Panc1 (cell line): ENCODE results near the gene TCF20. TPM values are rescaled to one million over a fixed set of nuclear protein-coding genes. Genes with fewer than 3 reads are reported as not detected.
A peak's percentile ranks its signal among the peaks of the same experiment; 100 is the strongest.

Source experiments
- ATAC-seq: fragments of 200-7000 bp; cut with Tn5 transposase; 2 replicates; pipeline ENCODE4 v1.9.1; 2020; ENCODE audit warnings: mild to moderate bottlenecking, moderate library complexity
- BruUV-seq: library from RNA; stranded (reverse); fragments of 400-500 nt; replicated peaks from 2 replicates; lab custom pipeline; 2021; lab: Mats Ljungman, UMichigan
- CTCF ChIA-PET: fragments of 300-600 bp; sonication (Branson Sonifier 250); formaldehyde crosslinking; loops from one replicate; lab custom pipeline; 2022; ENCODE audit warnings: antibody characterized with exemption; lab: Charles Lee
- POLR2A ChIA-PET: fragments of 300-600 bp; sonication (Branson Sonifier 250); formaldehyde crosslinking; loops from one replicate; lab custom pipeline; 2022; ENCODE audit warnings: antibody characterized with exemption; lab: Charles Lee
- DNase-seq: peaks from one replicate; pipeline ENCODE4 v3.0.0-alpha.2; 2010; ENCODE audit warnings: low read depth, low spot score
- H3K27ac ChIP-seq: 2 replicates; pipeline ENCODE4 v1.5.1; 2011; ENCODE audit warnings: mild to moderate bottlenecking, low read length, inconsistent platforms
- H3K27me3 ChIP-seq: fragments of 200-500 bp; sonication (Bioruptor generic); 2 replicates; pipeline ENCODE4 v1.6.0; 2014; ENCODE audit warnings: low read length, inconsistent platforms; ENCODE audit not compliant: control insufficient read depth, insufficient read depth
- H3K36me3 ChIP-seq: fragments of 200-500 bp; sonication (Bioruptor generic); 2 replicates; pipeline ENCODE4 v1.5.1; 2014; ENCODE audit warnings: inconsistent platforms, mild to moderate bottlenecking, low read length, moderate library complexity; ENCODE audit not compliant: control insufficient read depth, insufficient read depth
- H3K4me1 ChIP-seq: 2 replicates; pipeline ENCODE4 v1.5.1; 2011; ENCODE audit warnings: inconsistent platforms, mild to moderate bottlenecking, low read length, moderate library complexity; ENCODE audit not compliant: control insufficient read depth, insufficient read depth
- H3K4me3 ChIP-seq, 2 experiments: 2 replicates each; pipeline ENCODE4 v1.5.1; 2011 to 2012; ENCODE audit warnings: low read depth in 2 of 2, low read length in 2 of 2, mild to moderate bottlenecking in 2 of 2, inconsistent platforms in 1 of 2, moderate library complexity in 1 of 2
- H3K9me3 ChIP-seq: fragments of 200-500 bp; sonication (Bioruptor generic); 2 replicates; pipeline ENCODE4 v1.5.1; 2014; ENCODE audit warnings: low read depth, mild to moderate bottlenecking, inconsistent platforms, low read length, moderate library complexity; ENCODE audit not compliant: control insufficient read depth, insufficient read depth
- POLR2AphosphoS5 ChIP-seq: IDR thresholded peaks from 2 replicates; pipeline ENCODE4 v1.6.1; 2012; ENCODE audit warnings: mild to moderate bottlenecking, low read depth, low read length, moderate library complexity
- SIN3A ChIP-seq: IDR thresholded peaks from 2 replicates; pipeline ENCODE4 v1.6.1; 2012; ENCODE audit warnings: low read depth, mild to moderate bottlenecking, low read length, moderate library complexity, borderline replicate concordance; ENCODE audit not compliant: insufficient read depth
- TCF7L2 ChIP-seq: IDR thresholded peaks from 2 replicates; pipeline ENCODE4 v1.6.1; 2011; ENCODE audit warnings: mild to moderate bottlenecking, low read depth, low read length, inconsistent platforms
- in situ Hi-C: cut with HindIII; loops from 2 replicates; pipeline ENCODE4 v1.10.0; 2016; ENCODE audit warnings: low sequenced_read_pairs, low pct_unique_long_range_greater_than_20kb
- intact Hi-C: fragments of 100-400 bp; cut with micrococcal nuclease; formaldehyde crosslinking; loops from one replicate; pipeline ENCODE4 v1.10.0; 2022; ENCODE audit not compliant: unreplicated experiment
- total RNA-seq: library from RNA; stranded (reverse); gene quantifications from one replicate; pipeline ENCODE4 v1.2.1, GENCODE V29; 2021; ENCODE audit not compliant: unreplicated experiment
- TF ChIP-seq, protein P1 (sequence below), 2 experiments: IDR thresholded peaks; 2 replicates each; pipeline ENCODE4 v1.6.1; 2011 to 2012; ENCODE audit warnings: low read depth in 2 of 2, control low read depth in 1 of 2, low read length in 1 of 2, mild to moderate bottlenecking in 1 of 2, moderate library complexity in 1 of 2; ENCODE audit not compliant: insufficient read depth in 1 of 2
- TF ChIP-seq, protein P2 (sequence below): fragments of 450-650 bp; IDR thresholded peaks from 2 replicates; pipeline ENCODE4 v1.5.1; 2017; ENCODE audit warnings: mild to moderate bottlenecking

Gene TCF20
- total RNA-seq, 1 experiment from 2014 or later = 79.8 TPM

- H3K9me3 ChIP-seq = no peaks in the 10 kb centered on the region
- DNase-seq = no peak
- H3K36me3 ChIP-seq = no peaks in the 10 kb centered on the region; the same call in 1 of the 2 replicates
- BruUV-seq = TSS peak; percentile 60
- intact Hi-C loops = loop anchor here (10.0 kb wide), 1 partner anchor 163 kb away; the partner anchor contains the start of gene NFAM1
- H3K4me3 ChIP-seq = peak overlapping the region; percentile 53 to 72
- TF ChIP-seq TCF7L2 (no peak), POLR2AphosphoS5 (no peak)
- TF ChIP-seq, protein P1, sequence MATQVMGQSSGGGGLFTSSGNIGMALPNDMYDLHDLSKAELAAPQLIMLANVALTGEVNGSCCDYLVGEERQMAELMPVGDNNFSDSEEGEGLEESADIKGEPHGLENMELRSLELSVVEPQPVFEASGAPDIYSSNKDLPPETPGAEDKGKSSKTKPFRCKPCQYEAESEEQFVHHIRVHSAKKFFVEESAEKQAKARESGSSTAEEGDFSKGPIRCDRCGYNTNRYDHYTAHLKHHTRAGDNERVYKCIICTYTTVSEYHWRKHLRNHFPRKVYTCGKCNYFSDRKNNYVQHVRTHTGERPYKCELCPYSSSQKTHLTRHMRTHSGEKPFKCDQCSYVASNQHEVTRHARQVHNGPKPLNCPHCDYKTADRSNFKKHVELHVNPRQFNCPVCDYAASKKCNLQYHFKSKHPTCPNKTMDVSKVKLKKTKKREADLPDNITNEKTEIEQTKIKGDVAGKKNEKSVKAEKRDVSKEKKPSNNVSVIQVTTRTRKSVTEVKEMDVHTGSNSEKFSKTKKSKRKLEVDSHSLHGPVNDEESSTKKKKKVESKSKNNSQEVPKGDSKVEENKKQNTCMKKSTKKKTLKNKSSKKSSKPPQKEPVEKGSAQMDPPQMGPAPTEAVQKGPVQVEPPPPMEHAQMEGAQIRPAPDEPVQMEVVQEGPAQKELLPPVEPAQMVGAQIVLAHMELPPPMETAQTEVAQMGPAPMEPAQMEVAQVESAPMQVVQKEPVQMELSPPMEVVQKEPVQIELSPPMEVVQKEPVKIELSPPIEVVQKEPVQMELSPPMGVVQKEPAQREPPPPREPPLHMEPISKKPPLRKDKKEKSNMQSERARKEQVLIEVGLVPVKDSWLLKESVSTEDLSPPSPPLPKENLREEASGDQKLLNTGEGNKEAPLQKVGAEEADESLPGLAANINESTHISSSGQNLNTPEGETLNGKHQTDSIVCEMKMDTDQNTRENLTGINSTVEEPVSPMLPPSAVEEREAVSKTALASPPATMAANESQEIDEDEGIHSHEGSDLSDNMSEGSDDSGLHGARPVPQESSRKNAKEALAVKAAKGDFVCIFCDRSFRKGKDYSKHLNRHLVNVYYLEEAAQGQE (IDR thresholded peaks at IDR 0.05; ENCODE audit: insufficient read depth in 1 of 2, low read depth in 2 of 2, low read length in 1 of 2) = no peak
- TF ChIP-seq, protein P2, sequence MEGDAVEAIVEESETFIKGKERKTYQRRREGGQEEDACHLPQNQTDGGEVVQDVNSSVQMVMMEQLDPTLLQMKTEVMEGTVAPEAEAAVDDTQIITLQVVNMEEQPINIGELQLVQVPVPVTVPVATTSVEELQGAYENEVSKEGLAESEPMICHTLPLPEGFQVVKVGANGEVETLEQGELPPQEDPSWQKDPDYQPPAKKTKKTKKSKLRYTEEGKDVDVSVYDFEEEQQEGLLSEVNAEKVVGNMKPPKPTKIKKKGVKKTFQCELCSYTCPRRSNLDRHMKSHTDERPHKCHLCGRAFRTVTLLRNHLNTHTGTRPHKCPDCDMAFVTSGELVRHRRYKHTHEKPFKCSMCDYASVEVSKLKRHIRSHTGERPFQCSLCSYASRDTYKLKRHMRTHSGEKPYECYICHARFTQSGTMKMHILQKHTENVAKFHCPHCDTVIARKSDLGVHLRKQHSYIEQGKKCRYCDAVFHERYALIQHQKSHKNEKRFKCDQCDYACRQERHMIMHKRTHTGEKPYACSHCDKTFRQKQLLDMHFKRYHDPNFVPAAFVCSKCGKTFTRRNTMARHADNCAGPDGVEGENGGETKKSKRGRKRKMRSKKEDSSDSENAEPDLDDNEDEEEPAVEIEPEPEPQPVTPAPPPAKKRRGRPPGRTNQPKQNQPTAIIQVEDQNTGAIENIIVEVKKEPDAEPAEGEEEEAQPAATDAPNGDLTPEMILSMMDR = no peak
- peaks cover 32% of the 10 kb centered on the region for H3K4me1 ChIP-seq
- H3K27me3 ChIP-seq = no peaks in the 10 kb centered on the region
- POLR2A ChIA-PET = no interaction called here
- in situ Hi-C loops = no loop called here
- peak overlapping the region; percentile 54 for H3K27ac ChIP-seq
- ATAC-seq = no peak
- CTCF ChIA-PET = no interaction called here
Observed at GRCh38 chr22:42271191-42271813, 849 bp upstream of the TCF20 start.

DNA sequence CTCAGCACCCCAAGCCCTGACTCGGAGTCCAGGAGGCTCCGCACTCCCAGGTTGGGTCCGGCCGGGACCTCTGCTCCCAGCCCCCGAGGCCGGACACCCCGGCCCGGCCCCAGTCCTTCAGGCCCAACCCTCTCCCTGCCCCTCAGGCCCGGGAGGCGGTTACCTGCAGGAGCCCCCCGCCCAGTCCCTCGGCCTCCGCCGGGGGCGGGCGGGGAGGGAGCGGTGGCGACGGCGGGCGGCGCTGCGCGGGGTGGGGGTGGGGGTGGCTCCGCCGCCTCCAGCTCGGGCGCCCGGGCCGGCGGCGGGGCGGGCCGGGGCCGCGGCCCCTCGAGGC lies 310 bp downstream of the TCF20 start:
- intact Hi-C loops = loop anchor here (10.0 kb wide), 1 partner anchor 165 kb away; the partner anchor contains the start of gene NFAM1
- BruUV-seq = no TSS peak
- Histone ChIP-seq H3K4me1 (peaks cover 38% of the 10 kb centered on the region), H3K27ac (peak overlapping the region; percentile 80), H3K4me3 (peak overlapping the region; percentile 70 to 72), H3K27me3 (no peaks in the 10 kb centered on the region), H3K36me3 (no peaks in the 10 kb centered on the region; the same call in none of the 2 replicates), H3K9me3 (no peaks in the 10 kb centered on the region)
- CTCF ChIA-PET = no interaction called here
- ATAC-seq (peak; percentile 78), DNase-seq (no peak)
- no peak for TF ChIP-seq SIN3A
- TF ChIP-seq, protein P1 (IDR thresholded peaks at IDR 0.05; ENCODE audit: insufficient read depth in 1 of 2, low read depth in 2 of 2, low read length in 1 of 2) = no peak
- no peak for TF ChIP-seq TCF7L2
- no peak; the same call in 1 of the 2 replicates for TF ChIP-seq POLR2AphosphoS5
- POLR2A ChIA-PET = no interaction called here
- in situ Hi-C loops = no loop called here
